SK-N-SH treated with all-trans-retinoic acid at 6 μM for 48 hours (cell line): ENCODE data around the gene ACOT6.

Source experiments
- ARNTL ChIP-seq: fragments of 450-650 bp; formaldehyde crosslinking; IDR thresholded peaks from 2 replicates; pipeline ENCODE4 v1.5.0; 2020; ENCODE audit warnings: low read depth, mild to moderate bottlenecking, moderate library complexity, borderline replicate concordance
- RARB ChIP-seq: fragments of 250-450 bp; sonication (Bioruptor Pico); IDR thresholded peaks from 2 replicates; pipeline ENCODE4 v1.8.0; 2021; ENCODE audit warnings: mild to moderate bottlenecking, moderate library complexity
- ZFP30 ChIP-seq: fragments of 450-650 bp; formaldehyde crosslinking; IDR thresholded peaks from 2 replicates; pipeline ENCODE4 v1.5.0; 2022; ENCODE audit warnings: mild to moderate bottlenecking, moderate library complexity
- ZNF565 ChIP-seq: fragments of 450-650 bp; formaldehyde crosslinking; conservative IDR thresholded peaks from 2 replicates; pipeline ENCODE4 v1.5.0; 2020; ENCODE audit warnings: low read depth, mild to moderate bottlenecking, moderate library complexity
- ZNF70 ChIP-seq: fragments of 450-650 bp; formaldehyde crosslinking; IDR thresholded peaks from 2 replicates; pipeline ENCODE4 v1.5.0; 2020; ENCODE audit warnings: mild to moderate bottlenecking, moderate library complexity

GRCh38 chr14:73567951-73568885 is 44.1 kb upstream of the ACOT6 start:
- no peak for TF ChIP-seq ARNTL (CRISPR knock-in tag)
- no peak for TF ChIP-seq RARB (CRISPR knock-in tag)
- TF ChIP-seq ZNF565 (CRISPR knock-in tag), result no peak
- TF ChIP-seq ZNF70, result no peak
- no peak for TF ChIP-seq ZFP30 (CRISPR knock-in tag)
